Upper lobe of left lung (tissue), 4 donors: ENCODE results near the gene GP5.

Source experiments
- POLR2AphosphoS5 ChIP-seq, 2 donors: sonication (generic); formaldehyde crosslinking; IDR thresholded peaks; one replicate each; pipeline ENCODE4 v1.5.1; 2017; ENCODE audit warnings: antibody characterized with exemption in 2 of 2
- TF ChIP-seq, protein P1 (sequence below), 6 experiments: fragments of 450-650 bp in 4 of 6; fragments of 200-600 bp in 2 of 6; sonication (generic) in 2 of 6; IDR thresholded peaks; one replicate each; pipeline ENCODE4 v1.5.1; 2016 to 2019; ENCODE audit warnings: antibody characterized with exemption in 6 of 6

- TF ChIP-seq, protein P1, sequence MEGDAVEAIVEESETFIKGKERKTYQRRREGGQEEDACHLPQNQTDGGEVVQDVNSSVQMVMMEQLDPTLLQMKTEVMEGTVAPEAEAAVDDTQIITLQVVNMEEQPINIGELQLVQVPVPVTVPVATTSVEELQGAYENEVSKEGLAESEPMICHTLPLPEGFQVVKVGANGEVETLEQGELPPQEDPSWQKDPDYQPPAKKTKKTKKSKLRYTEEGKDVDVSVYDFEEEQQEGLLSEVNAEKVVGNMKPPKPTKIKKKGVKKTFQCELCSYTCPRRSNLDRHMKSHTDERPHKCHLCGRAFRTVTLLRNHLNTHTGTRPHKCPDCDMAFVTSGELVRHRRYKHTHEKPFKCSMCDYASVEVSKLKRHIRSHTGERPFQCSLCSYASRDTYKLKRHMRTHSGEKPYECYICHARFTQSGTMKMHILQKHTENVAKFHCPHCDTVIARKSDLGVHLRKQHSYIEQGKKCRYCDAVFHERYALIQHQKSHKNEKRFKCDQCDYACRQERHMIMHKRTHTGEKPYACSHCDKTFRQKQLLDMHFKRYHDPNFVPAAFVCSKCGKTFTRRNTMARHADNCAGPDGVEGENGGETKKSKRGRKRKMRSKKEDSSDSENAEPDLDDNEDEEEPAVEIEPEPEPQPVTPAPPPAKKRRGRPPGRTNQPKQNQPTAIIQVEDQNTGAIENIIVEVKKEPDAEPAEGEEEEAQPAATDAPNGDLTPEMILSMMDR (IDR thresholded peaks at IDR 0.05), result no peak
- no peak for TF ChIP-seq POLR2AphosphoS5 (IDR thresholded peaks at IDR 0.05)
Measured at GRCh38 chr3:194346035-194346434, 53.0 kb downstream of the GP5 start.
